ENCODE data around the gene TNFAIP1.

TNFAIP1 gene

GRCh38 chr17:28371245-28372202 lies 36.0 kb downstream of the TNFAIP1 start, which contains the start of gene SARM1:
Gene SARM1 (plus strand): TSS chr17:28371694. CDS start chr17:28372033, 339 bp downstream.
- peak; percentile 52 to 64 for DNase-seq (ENCODE audit: low spot score in 2 of 2)
- no peaks in the 10 kb centered on the region for H3K27me3 Mint-ChIP-seq
- peak within 1 kb of the TSS; percentile 93 for H3K27ac Mint-ChIP-seq (ENCODE audit: low read depth)
- ATAC-seq (replicated peaks; ENCODE audit: extremely low read depth, poor library complexity, severe bottlenecking), result peak; percentile 84
- H3K36me3 Mint-ChIP-seq (ENCODE audit: insufficient read depth), result peaks cover 10% of the 10 kb centered on the region
- H3K4me1 Mint-ChIP-seq, result peaks cover 22% of the 10 kb centered on the region
- no peaks in the 10 kb centered on the region for H3K9me3 Mint-ChIP-seq
- peak within 1 kb of the TSS; percentile 90 for H3K4me3 Mint-ChIP-seq

- peak; percentile 12 for ATAC-seq (replicated peaks; ENCODE audit: extremely low read depth, poor library complexity, severe bottlenecking)
These were observed 36.8 kb downstream of the TNFAIP1 start for GRCh38 chr17:28372203-28372944.

DNA sequence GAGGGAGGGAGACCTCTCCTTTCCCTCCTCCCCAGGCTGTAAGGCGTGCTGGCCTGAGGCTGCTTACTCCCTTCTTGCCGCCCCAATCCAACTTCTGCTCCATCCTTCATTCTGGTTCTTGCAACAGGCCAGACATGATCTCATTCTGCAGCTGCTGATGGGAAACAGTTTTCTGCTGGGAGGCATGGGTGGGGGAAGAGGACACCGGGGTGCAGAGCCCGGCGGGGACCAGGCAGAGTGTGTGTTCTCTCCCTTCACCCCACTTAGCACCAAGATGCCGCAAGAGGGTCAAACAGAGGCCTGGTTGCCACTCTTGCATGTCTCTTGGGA lies 37.3 kb downstream of the TNFAIP1 start:
- peak overlapping the region; percentile 90 for H3K4me3 Mint-ChIP-seq
- H3K27ac Mint-ChIP-seq (ENCODE audit: low read depth), result no peak overlapping the region

More at GRCh38 chr17:28372203-28372944, 36.8 kb downstream of the TNFAIP1 start:
- Mint-ChIP-seq H3K36me3 (ENCODE audit: insufficient read depth) (peaks cover 10% of the 10 kb centered on the region), H3K4me1 (peaks cover 22% of the 10 kb centered on the region), H3K9me3 (no peaks in the 10 kb centered on the region), H3K27ac (ENCODE audit: low read depth) (peak overlapping the region; percentile 93), H3K4me3 (peak overlapping the region; percentile 90), H3K27me3 (no peaks in the 10 kb centered on the region)
- no peak for DNase-seq (ENCODE audit: low spot score in 2 of 2)

DNA sequence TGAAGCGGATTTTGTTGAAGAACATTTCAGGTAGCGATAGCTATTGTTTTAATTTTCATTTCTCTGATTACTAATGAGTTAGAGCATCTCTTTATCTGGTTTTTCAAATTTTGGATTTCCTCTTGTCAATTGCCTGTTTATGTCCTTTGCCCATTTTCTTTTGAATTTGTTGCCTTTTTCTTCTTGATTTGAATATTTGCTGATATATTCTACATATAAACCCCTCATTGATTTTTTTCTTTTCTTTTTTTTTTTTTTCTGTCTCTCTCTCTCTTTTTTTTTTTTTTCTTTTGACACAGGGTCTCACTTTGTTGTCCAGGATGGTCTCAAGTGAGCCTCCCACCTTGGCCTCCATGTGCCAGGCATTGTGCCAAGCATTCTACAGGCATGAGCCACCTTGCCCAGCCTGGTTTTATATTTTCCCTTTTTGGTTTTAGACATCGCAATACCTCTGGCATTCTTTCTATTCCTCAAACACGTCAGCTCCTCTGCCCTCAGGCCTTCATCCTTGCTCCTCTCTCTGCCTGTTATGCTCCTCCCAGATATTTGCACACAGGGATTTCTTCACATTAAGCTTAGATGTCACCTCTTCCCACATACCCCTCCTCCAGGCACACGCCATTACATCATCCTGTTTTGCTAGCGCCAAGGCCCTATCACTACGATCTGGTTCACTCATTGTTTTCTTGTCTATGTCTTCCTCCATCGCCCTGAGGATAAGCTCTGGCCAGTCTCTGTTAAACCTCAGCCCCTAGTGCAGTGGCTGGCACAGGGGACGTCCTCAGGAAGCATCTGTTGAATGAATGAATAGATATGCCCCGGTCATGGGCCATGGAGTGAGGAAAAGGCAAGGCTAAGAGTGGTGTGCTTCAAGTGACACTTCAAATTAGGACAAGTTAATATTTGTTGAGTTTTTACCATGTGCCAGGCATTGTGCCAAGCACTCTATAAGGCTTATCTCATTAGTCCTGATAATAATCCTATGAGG lies 44.5 kb downstream of the TNFAIP1 start:
- Mint-ChIP-seq H3K4me3 (no peak overlapping the region), H3K4me1 (peaks cover 37% of the 10 kb centered on the region), H3K9me3 (no peaks in the 10 kb centered on the region), H3K27me3 (no peaks in the 10 kb centered on the region), H3K27ac (ENCODE audit: low read depth) (no peak overlapping the region), H3K36me3 (ENCODE audit: insufficient read depth) (peaks cover 6% of the 10 kb centered on the region)
- DNase-seq (ENCODE audit: low spot score in 2 of 2) (no peak), ATAC-seq (replicated peaks; ENCODE audit: extremely low read depth, poor library complexity, severe bottlenecking) (no peak)

More for the DNA sequence above, 37.3 kb downstream of the TNFAIP1 start:
- ATAC-seq (replicated peaks; ENCODE audit: extremely low read depth, poor library complexity, severe bottlenecking), result no peak
- Mint-ChIP-seq H3K27me3 (no peaks in the 10 kb centered on the region), H3K4me1 (peaks cover 22% of the 10 kb centered on the region), H3K36me3 (ENCODE audit: insufficient read depth) (peaks cover 10% of the 10 kb centered on the region), H3K9me3 (no peaks in the 10 kb centered on the region)
- DNase-seq (ENCODE audit: low spot score in 2 of 2), result no peak

DNA sequence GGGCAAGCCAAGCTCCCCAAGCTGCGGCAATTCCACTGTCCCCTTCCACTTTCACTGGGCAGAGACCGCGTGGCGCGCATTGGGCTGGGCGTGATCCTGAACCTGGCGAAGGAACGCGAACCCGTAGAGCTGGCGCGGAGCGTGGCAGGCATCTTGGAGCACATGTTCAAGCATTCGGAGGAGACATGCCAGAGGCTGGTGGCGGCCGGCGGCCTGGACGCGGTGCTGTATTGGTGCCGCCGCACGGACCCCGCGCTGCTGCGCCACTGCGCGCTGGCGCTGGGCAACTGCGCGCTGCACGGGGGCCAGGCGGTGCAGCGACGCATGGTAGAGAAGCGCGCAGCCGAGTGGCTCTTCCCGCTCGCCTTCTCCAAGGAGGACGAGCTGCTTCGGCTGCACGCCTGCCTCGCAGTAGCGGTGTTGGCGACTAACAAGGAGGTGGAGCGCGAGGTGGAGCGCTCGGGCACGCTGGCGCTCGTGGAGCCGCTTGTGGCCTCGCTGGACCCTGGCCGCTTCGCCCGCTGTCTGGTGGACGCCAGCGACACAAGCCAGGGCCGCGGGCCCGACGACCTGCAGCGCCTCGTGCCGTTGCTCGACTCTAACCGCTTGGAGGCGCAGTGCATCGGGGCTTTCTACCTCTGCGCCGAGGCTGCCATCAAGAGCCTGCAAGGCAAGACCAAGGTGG lies 45.7 kb downstream of the TNFAIP1 start:
- no peak for ATAC-seq (replicated peaks; ENCODE audit: extremely low read depth, poor library complexity, severe bottlenecking)
- Mint-ChIP-seq H3K4me1 (peaks cover 43% of the 10 kb centered on the region), H3K27ac (ENCODE audit: low read depth) (no peak overlapping the region), H3K4me3 (peak overlapping the region; percentile 31), H3K36me3 (ENCODE audit: insufficient read depth) (peaks cover 10% of the 10 kb centered on the region), H3K27me3 (no peaks in the 10 kb centered on the region), H3K9me3 (no peaks in the 10 kb centered on the region)
- DNase-seq (ENCODE audit: low spot score in 2 of 2), result no peak

DNA sequence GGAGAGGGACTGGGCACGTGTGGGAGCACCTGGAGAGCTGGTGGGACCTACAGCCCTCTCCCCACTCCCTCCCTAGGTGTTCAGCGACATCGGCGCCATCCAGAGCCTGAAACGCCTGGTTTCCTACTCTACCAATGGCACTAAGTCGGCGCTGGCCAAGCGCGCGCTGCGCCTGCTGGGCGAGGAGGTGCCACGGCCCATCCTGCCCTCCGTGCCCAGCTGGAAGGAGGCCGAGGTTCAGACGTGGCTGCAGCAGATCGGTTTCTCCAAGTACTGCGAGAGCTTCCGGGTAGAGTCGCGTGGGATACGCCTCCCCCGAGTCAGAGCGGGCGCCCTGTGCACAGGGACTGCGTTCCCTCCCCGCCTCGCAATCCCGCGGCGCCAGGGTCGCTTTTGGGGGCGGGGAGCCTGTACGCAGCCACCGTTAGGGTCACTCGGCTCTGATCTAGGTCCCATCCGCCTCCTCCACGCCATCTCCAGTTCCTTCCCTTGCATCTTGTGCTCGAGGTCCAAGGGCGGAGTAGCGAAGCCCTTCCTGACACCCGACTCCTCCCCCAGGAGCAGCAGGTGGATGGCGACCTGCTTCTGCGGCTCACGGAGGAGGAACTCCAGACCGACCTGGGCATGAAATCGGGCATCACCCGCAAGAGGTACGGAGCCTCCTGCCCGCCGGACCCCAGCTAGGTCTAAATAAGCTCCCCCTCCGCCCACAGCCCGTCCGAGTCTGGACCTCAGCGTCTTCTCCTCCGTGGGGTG lies 48.9 kb downstream of the TNFAIP1 start:
- DNase-seq (ENCODE audit: low spot score in 2 of 2), result peak; percentile 18 to 28
- H3K4me1 Mint-ChIP-seq, result peaks cover 39% of the 10 kb centered on the region
- peak overlapping the region; percentile 89 for H3K4me3 Mint-ChIP-seq
- H3K27ac Mint-ChIP-seq (ENCODE audit: low read depth), result peak overlapping the region; percentile 3
- peak; percentile 97 for ATAC-seq (replicated peaks; ENCODE audit: extremely low read depth, poor library complexity, severe bottlenecking)
- peaks cover 15% of the 10 kb centered on the region for H3K36me3 Mint-ChIP-seq (ENCODE audit: insufficient read depth)
- no peaks in the 10 kb centered on the region for H3K27me3 Mint-ChIP-seq
- H3K9me3 Mint-ChIP-seq, result no peaks in the 10 kb centered on the region

DNA sequence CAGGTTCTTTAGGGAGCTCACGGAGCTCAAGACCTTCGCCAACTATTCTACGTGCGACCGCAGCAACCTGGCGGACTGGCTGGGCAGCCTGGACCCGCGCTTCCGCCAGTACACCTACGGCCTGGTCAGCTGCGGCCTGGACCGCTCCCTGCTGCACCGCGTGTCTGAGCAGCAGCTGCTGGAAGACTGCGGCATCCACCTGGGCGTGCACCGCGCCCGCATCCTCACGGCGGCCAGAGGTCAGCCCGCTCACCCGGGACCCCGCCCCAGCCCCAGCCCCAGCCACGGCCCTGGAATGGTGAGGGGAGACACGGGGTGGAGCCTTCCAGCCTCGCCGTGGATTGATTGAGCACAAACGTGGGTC lies 49.5 kb downstream of the TNFAIP1 start:
- ATAC-seq (replicated peaks; ENCODE audit: extremely low read depth, poor library complexity, severe bottlenecking) (peak; percentile 5), DNase-seq (ENCODE audit: low spot score in 2 of 2) (no peak)
- Mint-ChIP-seq H3K36me3 (ENCODE audit: insufficient read depth) (peaks cover 20% of the 10 kb centered on the region), H3K9me3 (no peaks in the 10 kb centered on the region), H3K27ac (ENCODE audit: low read depth) (no peak overlapping the region), H3K27me3 (no peaks in the 10 kb centered on the region), H3K4me3 (peak overlapping the region; percentile 89), H3K4me1 (peaks cover 39% of the 10 kb centered on the region)

DNA sequence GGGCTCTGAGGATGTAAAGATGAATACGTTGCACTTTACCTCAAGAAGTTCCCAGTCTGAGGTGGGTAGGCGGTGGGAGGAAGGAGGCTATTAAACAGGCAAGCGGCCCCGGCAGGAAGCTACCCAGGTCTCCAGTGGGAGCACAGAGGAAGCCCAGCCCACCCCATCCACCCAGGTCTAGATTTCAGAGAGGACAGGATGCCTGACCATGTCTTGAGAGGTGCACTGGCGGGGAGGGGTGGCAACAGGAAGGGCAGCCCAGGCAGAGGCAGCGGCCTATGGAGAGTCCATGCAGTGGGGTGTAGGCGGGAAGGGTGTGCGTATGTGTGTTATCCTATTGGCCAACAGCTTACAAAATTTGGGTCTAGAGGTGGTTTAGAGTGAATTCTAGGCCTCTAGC lies 49.8 kb downstream of the TNFAIP1 start:
- ATAC-seq (replicated peaks; ENCODE audit: extremely low read depth, poor library complexity, severe bottlenecking), result no peak
- Mint-ChIP-seq H3K4me3 (peak overlapping the region; percentile 89), H3K4me1 (peaks cover 35% of the 10 kb centered on the region), H3K27ac (ENCODE audit: low read depth) (no peak overlapping the region), H3K27me3 (no peaks in the 10 kb centered on the region), H3K9me3 (no peaks in the 10 kb centered on the region), H3K36me3 (ENCODE audit: insufficient read depth) (peaks cover 23% of the 10 kb centered on the region)
- DNase-seq (ENCODE audit: low spot score in 2 of 2), result no peak

DNA sequence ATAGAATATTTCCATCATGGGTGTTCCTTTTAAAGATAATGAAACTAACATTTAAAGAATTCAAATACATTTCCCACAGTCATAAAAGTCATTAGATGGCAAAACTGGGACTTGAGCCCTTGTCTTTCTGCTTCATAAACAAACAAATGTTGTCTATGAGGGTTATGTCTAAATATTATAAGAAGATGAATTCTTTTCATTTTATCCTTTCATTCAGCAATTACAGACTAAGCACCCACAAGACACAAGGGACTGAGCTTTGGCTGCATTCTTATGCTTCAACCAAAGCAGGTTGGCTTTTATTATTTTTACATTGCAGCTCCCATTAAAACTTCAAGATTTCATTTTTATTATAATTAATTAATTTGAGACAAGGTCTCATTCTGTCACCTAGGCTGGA lies 50.8 kb downstream of the TNFAIP1 start:
- DNase-seq (ENCODE audit: low spot score in 2 of 2) (no peak), ATAC-seq (replicated peaks; ENCODE audit: extremely low read depth, poor library complexity, severe bottlenecking) (no peak)
- Mint-ChIP-seq H3K4me3 (no peak overlapping the region), H3K27me3 (no peaks in the 10 kb centered on the region), H3K27ac (ENCODE audit: low read depth) (no peak overlapping the region), H3K9me3 (no peaks in the 10 kb centered on the region), H3K4me1 (peaks cover 28% of the 10 kb centered on the region), H3K36me3 (ENCODE audit: insufficient read depth) (peaks cover 32% of the 10 kb centered on the region)

DNA sequence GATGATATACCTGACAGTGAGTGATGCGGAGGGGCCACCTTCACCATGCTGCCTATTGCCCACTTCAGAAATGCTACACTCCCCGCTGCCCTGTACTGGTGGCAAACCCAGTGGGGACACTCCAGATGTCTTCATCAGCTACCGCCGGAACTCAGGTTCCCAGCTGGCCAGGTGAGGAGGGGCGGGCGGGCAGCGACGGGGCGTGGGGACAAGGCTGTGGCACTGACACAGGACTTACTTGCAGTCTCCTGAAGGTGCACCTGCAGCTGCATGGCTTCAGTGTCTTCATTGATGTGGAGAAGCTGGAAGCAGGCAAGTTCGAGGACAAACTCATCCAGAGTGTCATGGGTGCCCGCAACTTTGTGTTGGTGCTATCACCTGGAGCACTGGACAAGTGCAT lies 52.5 kb downstream of the TNFAIP1 start:
- Mint-ChIP-seq H3K36me3 (ENCODE audit: insufficient read depth) (peaks cover 37% of the 10 kb centered on the region), H3K27me3 (no peaks in the 10 kb centered on the region), H3K9me3 (no peaks in the 10 kb centered on the region), H3K4me3 (no peak overlapping the region), H3K4me1 (peaks cover 19% of the 10 kb centered on the region), H3K27ac (ENCODE audit: low read depth) (no peak overlapping the region)
- DNase-seq (ENCODE audit: low spot score in 2 of 2) (no peak), ATAC-seq (replicated peaks; ENCODE audit: extremely low read depth, poor library complexity, severe bottlenecking) (no peak)

DNA sequence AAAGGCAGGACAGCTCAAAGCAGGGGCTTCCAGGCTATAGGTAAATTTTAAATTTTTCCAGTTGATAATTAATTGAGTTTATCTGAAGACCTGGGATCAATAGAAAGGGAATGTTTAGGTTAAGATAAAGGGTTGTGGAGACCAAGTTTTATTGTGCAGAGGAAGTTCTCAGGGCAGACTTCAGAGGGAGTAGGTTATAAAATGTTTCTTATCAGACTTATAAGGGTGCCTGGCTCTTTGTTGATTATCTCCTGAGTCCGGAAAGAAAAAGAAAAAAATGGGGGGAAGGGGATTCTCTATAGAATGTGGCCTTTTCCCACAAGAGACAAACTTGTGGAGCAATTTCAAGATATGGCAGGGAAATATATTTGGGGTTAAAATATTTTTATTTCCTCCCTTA lies 54.6 kb downstream of the TNFAIP1 start:
- Mint-ChIP-seq H3K4me3 (no peak overlapping the region), H3K36me3 (ENCODE audit: insufficient read depth) (peaks cover 39% of the 10 kb centered on the region), H3K27me3 (no peaks in the 10 kb centered on the region), H3K9me3 (no peaks in the 10 kb centered on the region), H3K27ac (ENCODE audit: low read depth) (no peak overlapping the region), H3K4me1 (peaks cover 12% of the 10 kb centered on the region)
- DNase-seq (ENCODE audit: low spot score in 2 of 2), result no peak
- ATAC-seq (replicated peaks; ENCODE audit: extremely low read depth, poor library complexity, severe bottlenecking), result no peak

Data from central memory CD8-positive, alpha-beta T cell (primary cell).